NB4 (cell line): Measurements from ENCODE around the gene ABCC4.

Experiments used
- DNase-seq: peaks from one replicate; pipeline ENCODE4 v3.0.0; 2010; ENCODE audit warnings: low read depth
- H3K4me3 ChIP-seq: one replicate; pipeline ENCODE4 v1.5.1; 2011; ENCODE audit warnings: mild to moderate bottlenecking, low read depth, low read length, moderate library complexity
- MYC ChIP-seq: IDR thresholded peaks from 2 replicates; pipeline ENCODE4 v1.6.1; 2011; ENCODE audit warnings: low read depth, low read length
- POLR2A ChIP-seq: IDR thresholded peaks from 2 replicates; pipeline ENCODE4 v1.6.1; 2011; ENCODE audit warnings: mild to moderate bottlenecking; ENCODE audit not compliant: insufficient read length; ENCODE audit errors: extremely low read depth
- TF ChIP-seq, protein P1 (sequence below): IDR thresholded peaks from 2 replicates; pipeline ENCODE4 v1.6.1; 2011; ENCODE audit warnings: low read depth, low read length
- TF ChIP-seq, protein P2 (sequence below): IDR thresholded peaks from one replicate; pipeline ENCODE4 v1.5.1; 2012; ENCODE audit warnings: low read depth, low read length

Gene ABCC4

DNA sequence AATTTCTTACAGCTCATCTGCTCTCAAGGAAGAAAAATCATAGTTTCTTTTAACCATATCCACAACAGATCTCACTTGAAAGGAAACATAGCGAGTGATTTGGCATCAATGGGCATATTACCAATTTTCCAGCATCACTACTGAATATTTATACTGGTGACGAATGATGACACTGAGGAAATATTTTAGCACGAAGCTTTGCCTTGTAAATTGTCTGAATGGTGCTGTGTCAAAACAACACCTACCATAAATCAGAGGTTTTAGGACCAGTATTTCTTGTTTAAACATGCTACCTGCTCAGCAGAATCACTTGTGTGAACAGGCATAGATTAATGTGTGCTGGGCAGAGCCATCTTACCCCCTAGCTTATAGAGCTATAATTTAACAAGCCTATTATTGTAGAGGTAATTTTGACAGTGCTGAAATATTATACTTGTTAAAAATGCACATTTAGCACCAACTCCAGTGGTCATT is 146.8 kb downstream of the ABCC4 start:
- no peak for DNase-seq
- no peak overlapping the region for H3K4me3 ChIP-seq
- TF ChIP-seq, protein P1, sequence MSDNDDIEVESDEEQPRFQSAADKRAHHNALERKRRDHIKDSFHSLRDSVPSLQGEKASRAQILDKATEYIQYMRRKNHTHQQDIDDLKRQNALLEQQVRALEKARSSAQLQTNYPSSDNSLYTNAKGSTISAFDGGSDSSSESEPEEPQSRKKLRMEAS: no peak
- TF ChIP-seq, protein P2, sequence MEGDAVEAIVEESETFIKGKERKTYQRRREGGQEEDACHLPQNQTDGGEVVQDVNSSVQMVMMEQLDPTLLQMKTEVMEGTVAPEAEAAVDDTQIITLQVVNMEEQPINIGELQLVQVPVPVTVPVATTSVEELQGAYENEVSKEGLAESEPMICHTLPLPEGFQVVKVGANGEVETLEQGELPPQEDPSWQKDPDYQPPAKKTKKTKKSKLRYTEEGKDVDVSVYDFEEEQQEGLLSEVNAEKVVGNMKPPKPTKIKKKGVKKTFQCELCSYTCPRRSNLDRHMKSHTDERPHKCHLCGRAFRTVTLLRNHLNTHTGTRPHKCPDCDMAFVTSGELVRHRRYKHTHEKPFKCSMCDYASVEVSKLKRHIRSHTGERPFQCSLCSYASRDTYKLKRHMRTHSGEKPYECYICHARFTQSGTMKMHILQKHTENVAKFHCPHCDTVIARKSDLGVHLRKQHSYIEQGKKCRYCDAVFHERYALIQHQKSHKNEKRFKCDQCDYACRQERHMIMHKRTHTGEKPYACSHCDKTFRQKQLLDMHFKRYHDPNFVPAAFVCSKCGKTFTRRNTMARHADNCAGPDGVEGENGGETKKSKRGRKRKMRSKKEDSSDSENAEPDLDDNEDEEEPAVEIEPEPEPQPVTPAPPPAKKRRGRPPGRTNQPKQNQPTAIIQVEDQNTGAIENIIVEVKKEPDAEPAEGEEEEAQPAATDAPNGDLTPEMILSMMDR: no peak
- TF ChIP-seq MYC: no peak
- no peak for TF ChIP-seq POLR2A

DNA sequence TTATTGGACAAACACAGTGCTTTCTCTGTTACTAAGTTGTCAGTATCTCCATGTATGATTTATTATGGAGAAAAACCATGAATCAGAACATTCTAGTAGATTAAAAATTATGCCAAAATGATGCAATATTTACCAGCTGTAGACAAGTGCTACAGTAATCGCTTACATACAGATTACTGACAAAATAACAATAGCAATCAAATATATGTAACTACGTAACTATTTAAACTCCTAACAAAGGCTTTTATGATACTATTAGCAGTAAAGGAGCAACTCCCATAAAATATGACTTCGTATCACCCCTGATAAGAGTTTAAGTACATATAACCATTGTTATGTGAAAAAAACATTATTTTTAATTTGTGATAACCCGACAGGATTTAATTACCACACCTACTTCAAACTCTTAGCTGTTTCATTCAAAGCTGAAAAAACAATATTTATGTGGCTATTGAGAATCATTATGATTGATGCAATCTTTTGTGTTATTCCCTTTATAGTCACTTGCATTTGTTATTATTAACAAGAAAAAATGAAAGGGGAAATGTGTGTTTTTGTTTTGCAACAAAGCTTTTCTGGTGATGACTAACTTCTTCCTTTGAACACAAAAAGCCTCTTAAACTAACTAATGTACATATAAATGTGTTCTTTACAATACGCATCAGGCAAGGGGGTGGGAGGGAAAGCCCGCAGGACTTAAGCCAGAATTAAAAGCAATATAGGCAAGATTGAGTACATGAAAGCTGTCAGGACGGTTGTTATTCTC is 147.4 kb downstream of the ABCC4 start:
- no peak overlapping the region for H3K4me3 ChIP-seq
- TF ChIP-seq POLR2A: no peak
- DNase-seq: peak; percentile 5

DNA sequence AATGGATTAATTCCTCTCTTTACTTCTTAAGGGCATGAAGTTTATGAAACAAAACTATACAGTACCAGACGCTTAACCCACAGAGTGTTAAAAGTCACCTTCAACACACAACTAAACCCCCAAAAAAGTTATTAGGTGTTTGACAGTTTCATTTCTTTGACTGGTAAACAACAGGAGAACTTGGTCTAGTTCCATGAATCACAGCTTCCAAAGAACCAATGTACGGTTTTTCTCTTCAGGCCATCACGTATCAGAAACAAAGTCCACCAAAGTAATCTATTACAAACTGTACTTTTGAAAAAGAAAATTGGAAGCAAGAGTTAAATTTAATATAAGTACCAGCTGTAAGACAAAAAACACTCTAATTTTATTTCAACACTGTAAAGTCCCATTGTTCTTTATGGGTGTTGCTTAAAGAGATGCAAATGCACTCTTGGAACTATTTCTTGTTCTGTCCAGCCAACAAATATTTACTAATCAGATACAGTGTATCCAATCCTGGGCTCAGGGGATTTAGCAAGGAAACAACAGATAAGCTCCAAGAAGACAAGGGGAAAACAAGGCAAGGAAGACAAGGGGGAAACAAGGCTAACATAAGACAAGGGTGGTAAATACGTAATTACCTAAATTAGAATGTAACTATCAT is 149.2 kb downstream of the ABCC4 start:
- no peak overlapping the region for H3K4me3 ChIP-seq
- TF ChIP-seq POLR2A (no peak), MYC (no peak)
- TF ChIP-seq, protein P1: no peak
- TF ChIP-seq, protein P2: no peak
- DNase-seq: no peak

DNA sequence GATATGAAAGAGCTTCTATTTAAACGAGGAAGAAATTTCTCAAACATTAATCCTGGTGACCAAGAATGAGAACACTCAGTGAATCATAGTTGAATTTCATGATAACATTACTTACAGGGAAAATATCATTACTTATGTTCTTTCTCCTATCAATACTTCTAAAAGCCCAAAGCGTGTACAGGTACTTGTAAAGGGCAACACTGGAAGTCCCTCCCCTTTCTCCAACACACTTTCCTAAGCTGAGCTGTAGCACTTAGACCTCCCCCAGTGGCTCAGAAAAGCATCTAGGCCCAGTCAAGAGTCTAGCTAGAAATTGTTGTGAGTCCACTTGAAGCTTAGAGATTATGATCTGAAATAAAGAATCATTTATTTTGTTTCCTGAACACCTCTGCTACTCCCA is 150.7 kb downstream of the ABCC4 start:
- no peak for DNase-seq
- H3K4me3 ChIP-seq: no peak overlapping the region
- TF ChIP-seq, protein P2: no peak
- TF ChIP-seq, protein P1: no peak
- TF ChIP-seq POLR2A (no peak), MYC (no peak)

DNA sequence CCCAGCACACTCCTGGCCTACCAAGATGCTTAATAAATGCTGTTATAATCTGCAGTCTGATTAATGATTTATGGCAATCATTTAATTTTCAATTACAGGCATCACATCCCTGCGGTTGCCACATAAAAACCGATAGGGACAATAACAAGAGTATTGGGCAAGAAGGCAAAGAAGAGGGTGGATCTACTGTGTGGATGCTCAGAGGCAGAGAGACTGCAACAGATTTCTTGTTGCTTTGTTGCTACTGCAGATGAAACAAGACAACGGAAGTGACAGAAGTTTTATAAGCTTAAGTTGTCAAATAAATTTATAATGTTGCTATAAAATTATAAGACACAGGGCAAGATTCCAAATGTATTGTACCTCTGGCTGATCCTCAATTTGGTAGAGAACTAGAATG is 154.8 kb downstream of the ABCC4 start:
- no peak for DNase-seq
- TF ChIP-seq, protein P1: no peak
- TF ChIP-seq MYC (no peak), POLR2A (no peak)
- TF ChIP-seq, protein P2: no peak
- no peak overlapping the region for H3K4me3 ChIP-seq

DNA sequence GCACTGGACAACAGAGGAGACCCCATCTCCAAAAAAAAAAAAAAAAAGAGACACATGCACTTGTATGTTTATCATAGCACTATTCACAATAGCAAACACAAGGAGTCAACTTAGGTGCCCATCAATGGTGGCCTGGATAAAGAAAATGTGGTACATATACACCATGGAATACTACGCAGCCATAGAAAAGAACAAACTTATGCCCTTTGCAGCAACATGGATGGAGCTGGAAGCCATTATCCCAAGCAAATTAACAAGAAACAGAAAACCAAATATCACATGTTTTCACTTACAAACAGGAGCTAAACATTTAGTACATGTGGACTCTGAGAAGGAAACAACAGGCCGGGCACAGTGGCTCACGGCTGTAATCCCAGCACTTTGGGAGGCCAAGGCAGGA is 155.7 kb downstream of the ABCC4 start:
- no peak overlapping the region for H3K4me3 ChIP-seq
- DNase-seq: no peak
- TF ChIP-seq, protein P2: no peak
- TF ChIP-seq MYC (no peak), POLR2A (no peak)
- TF ChIP-seq, protein P1: no peak
